ENCODE results near the gene RAB9A. TPM values are rescaled to one million over a fixed set of nuclear protein-coding genes. Genes with fewer than 3 reads are reported as not detected.

The RAB9A gene
- total RNA-seq, 1 donor from 2014 or later, result 34.2 TPM

GRCh38 chrX:13692771-13693231 lies 3.9 kb downstream of the RAB9A start:
- Histone ChIP-seq H3K4me2 (ENCODE audit: low read length) (peak overlapping the region; percentile 25), H4K20me1 (ENCODE audit: insufficient read depth, low read length) (peaks cover 39% of the 10 kb centered on the region), H3K36me3 (ENCODE audit: insufficient read depth, low read length) (no peaks in the 10 kb centered on the region), H3K27me3 (ENCODE audit: insufficient read depth, low read length) (no peaks in the 10 kb centered on the region), H3K4me3 (ENCODE audit: insufficient read depth, low read depth, low read length) (no peak overlapping the region), H3K79me2 (ENCODE audit: insufficient read depth, low read length) (peaks cover 84% of the 10 kb centered on the region), H3K27ac (ENCODE audit: low read depth, low read length) (no peak overlapping the region), H3K9me3 (ENCODE audit: insufficient read depth, low read depth, low read length) (no peaks in the 10 kb centered on the region), H2AFZ (ENCODE audit: low read depth, low read length) (no peak overlapping the region), H3K4me1 (ENCODE audit: insufficient read depth, low read length) (peaks cover 26% of the 10 kb centered on the region), H3K9ac (ENCODE audit: low read length) (no peak overlapping the region)
- Mint-ChIP-seq H3K9me3 (ENCODE audit: unreplicated experiment) (no peaks in the 10 kb centered on the region), H3K27ac (ENCODE audit: unreplicated experiment) (peak overlapping the region; percentile 86), H3K4me3 (ENCODE audit: unreplicated experiment) (peak overlapping the region; percentile 58), H3K4me1 (ENCODE audit: low read depth, unreplicated experiment) (peaks cover 33% of the 10 kb centered on the region), H3K36me3 (ENCODE audit: low read depth, unreplicated experiment) (no peaks in the 10 kb centered on the region), H3K27me3 (ENCODE audit: low read depth, unreplicated experiment) (no peaks in the 10 kb centered on the region)
- DNase-seq (ENCODE audit: low read depth) (peak; percentile 64), FAIRE-seq (no peak)
- TF ChIP-seq EZH2 (IDR thresholded peaks at IDR 0.05; ENCODE audit: insufficient read depth, low read length) (no peak), CTCF (IDR thresholded peaks at IDR 0.05; ENCODE audit: insufficient read depth, low read depth, low read length) (no peak)

GRCh38 chrX:13693341-13693961 lies 4.5 kb downstream of the RAB9A start:
- H3K27ac ChIP-seq (ENCODE audit: low read depth, low read length), result no peak overlapping the region
- TF ChIP-seq EZH2 (IDR thresholded peaks at IDR 0.05; ENCODE audit: insufficient read depth, low read length) (no peak), CTCF (IDR thresholded peaks at IDR 0.05; ENCODE audit: insufficient read depth, low read depth, low read length) (no peak)
- H3K4me3 ChIP-seq (ENCODE audit: insufficient read depth, low read depth, low read length), result no peak overlapping the region
- peaks cover 33% of the 10 kb centered on the region for H3K4me1 Mint-ChIP-seq (ENCODE audit: low read depth, unreplicated experiment)
- FAIRE-seq (peak; percentile 68), DNase-seq (ENCODE audit: low read depth) (no peak)
- no peaks in the 10 kb centered on the region for H3K36me3 Mint-ChIP-seq (ENCODE audit: low read depth, unreplicated experiment)
- H3K4me1 ChIP-seq (ENCODE audit: insufficient read depth, low read length), result peaks cover 26% of the 10 kb centered on the region
- H3K27me3 ChIP-seq (ENCODE audit: insufficient read depth, low read length), result no peaks in the 10 kb centered on the region
- peaks cover 91% of the 10 kb centered on the region for H3K79me2 ChIP-seq (ENCODE audit: insufficient read depth, low read length)
- H3K27ac Mint-ChIP-seq (ENCODE audit: unreplicated experiment), result peak overlapping the region; percentile 86
- no peak overlapping the region for H2AFZ ChIP-seq (ENCODE audit: low read depth, low read length)
- H3K9ac ChIP-seq (ENCODE audit: low read length), result peak overlapping the region; percentile 41
- no peaks in the 10 kb centered on the region for H3K27me3 Mint-ChIP-seq (ENCODE audit: low read depth, unreplicated experiment)
- peak overlapping the region; percentile 58 for H3K4me3 Mint-ChIP-seq (ENCODE audit: unreplicated experiment)
- no peaks in the 10 kb centered on the region for H3K9me3 Mint-ChIP-seq (ENCODE audit: unreplicated experiment)
- H3K9me3 ChIP-seq (ENCODE audit: insufficient read depth, low read depth, low read length), result no peaks in the 10 kb centered on the region
- H3K4me2 ChIP-seq (ENCODE audit: low read length), result peak overlapping the region; percentile 39
- no peaks in the 10 kb centered on the region for H3K36me3 ChIP-seq (ENCODE audit: insufficient read depth, low read length)
- peaks cover 44% of the 10 kb centered on the region for H4K20me1 ChIP-seq (ENCODE audit: insufficient read depth, low read length)

DNA sequence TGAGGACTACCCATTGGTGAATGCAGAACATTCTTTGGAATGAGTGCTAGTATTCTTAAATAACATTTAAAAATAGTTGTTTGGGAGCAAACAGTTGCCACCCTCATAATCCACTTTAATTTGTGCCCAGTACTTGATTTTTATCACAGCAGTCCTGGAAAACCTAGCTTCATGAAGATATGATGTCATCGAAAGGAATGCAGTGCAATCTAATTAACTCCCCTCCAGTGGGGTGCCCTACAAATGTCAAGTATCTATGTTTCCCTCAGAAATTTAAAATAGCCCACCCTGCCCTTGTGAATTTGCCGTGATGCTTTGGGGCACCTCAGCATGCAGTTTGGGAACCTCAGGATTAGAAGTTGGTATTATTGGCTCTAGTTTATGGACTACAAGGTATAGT lies 5.4 kb downstream of the RAB9A start:
- H3K27me3 Mint-ChIP-seq (ENCODE audit: low read depth, unreplicated experiment), result no peaks in the 10 kb centered on the region
- Histone ChIP-seq H3K36me3 (ENCODE audit: insufficient read depth, low read length) (no peaks in the 10 kb centered on the region), H3K9me3 (ENCODE audit: insufficient read depth, low read depth, low read length) (no peaks in the 10 kb centered on the region), H3K27ac (ENCODE audit: low read depth, low read length) (no peak overlapping the region), H3K4me2 (ENCODE audit: low read length) (peak overlapping the region; percentile 39), H3K4me3 (ENCODE audit: insufficient read depth, low read depth, low read length) (no peak overlapping the region), H2AFZ (ENCODE audit: low read depth, low read length) (no peak overlapping the region), H3K9ac (ENCODE audit: low read length) (no peak overlapping the region), H4K20me1 (ENCODE audit: insufficient read depth, low read length) (peaks cover 46% of the 10 kb centered on the region), H3K79me2 (ENCODE audit: insufficient read depth, low read length) (peaks cover 96% of the 10 kb centered on the region), H3K4me1 (ENCODE audit: insufficient read depth, low read length) (peaks cover 29% of the 10 kb centered on the region), H3K27me3 (ENCODE audit: insufficient read depth, low read length) (no peaks in the 10 kb centered on the region)
- H3K36me3 Mint-ChIP-seq (ENCODE audit: low read depth, unreplicated experiment), result no peaks in the 10 kb centered on the region
- TF ChIP-seq CTCF (IDR thresholded peaks at IDR 0.05; ENCODE audit: insufficient read depth, low read depth, low read length) (no peak), EZH2 (IDR thresholded peaks at IDR 0.05; ENCODE audit: insufficient read depth, low read length) (no peak)
- H3K4me1 Mint-ChIP-seq (ENCODE audit: low read depth, unreplicated experiment), result peaks cover 37% of the 10 kb centered on the region
- peak; percentile 5 for FAIRE-seq
- H3K9me3 Mint-ChIP-seq (ENCODE audit: unreplicated experiment), result no peaks in the 10 kb centered on the region
- peak; percentile 15 for DNase-seq (ENCODE audit: low read depth)
- H3K27ac Mint-ChIP-seq (ENCODE audit: unreplicated experiment), result peak overlapping the region; percentile 53
- no peak overlapping the region for H3K4me3 Mint-ChIP-seq (ENCODE audit: unreplicated experiment)
